Keratinocyte (primary cell): Measurements from ENCODE around the gene MGLL.

Source experiments
- CTCF ChIP-seq, 3 experiments: IDR thresholded peaks in 1 of 3; conservative IDR thresholded peaks in 1 of 3; optimal IDR thresholded peaks in 1 of 3; 2 replicates in 2 of 3; 3 replicates in 1 of 3; pipeline versions ENCODE3 to v1.5.1; 2011; ENCODE audit warnings: low read length in 3 of 3, mild to moderate bottlenecking in 3 of 3, moderate library complexity in 2 of 3, control low read depth in 1 of 3, inconsistent platforms in 1 of 3; ENCODE audit not compliant: insufficient read depth in 2 of 3; ENCODE audit errors: extremely low read depth in 1 of 3
- EZH2 ChIP-seq: IDR thresholded peaks from one replicate; pipeline ENCODE4 v1.6.1; 2012; ENCODE audit warnings: inconsistent platforms, mild to moderate bottlenecking, low read length, moderate library complexity

- TF ChIP-seq CTCF (optimal IDR thresholded peaks at IDR 0.05 in 1 of 3, IDR thresholded peaks at IDR 0.05 in 1 of 3, conservative IDR thresholded peaks at IDR 0.05 in 1 of 3; ENCODE audit: extremely low read depth in 1 of 3, insufficient read depth in 2 of 3, low read length in 3 of 3): no peak
- no peak for TF ChIP-seq EZH2
Observed at GRCh38 chr3:127691489-127691888, 130.8 kb downstream of the MGLL start.
